H1 (cell line): ENCODE measurements around the gene HEPHL1.

Source experiments
- CREB1 ChIP-seq: IDR thresholded peaks from 2 replicates; pipeline ENCODE4 v1.6.1; 2012; ENCODE audit warnings: inconsistent platforms
- CTCF ChIP-seq, 3 experiments: IDR thresholded peaks; 1 replicate in 2 of 3; 2 replicates in 1 of 3; pipeline versions ENCODE4 v1.5.1 to v1.6.1; 2011; ENCODE audit warnings: low read length in 3 of 3, mild to moderate bottlenecking in 3 of 3, inconsistent platforms in 2 of 3, low read depth in 1 of 3, moderate library complexity in 1 of 3; ENCODE audit not compliant: insufficient read depth in 1 of 3; ENCODE audit errors: control extremely low read depth in 1 of 3
- HDAC2 ChIP-seq, 2 experiments: fragments of 300-600 bp in 1 of 2; sonication (generic) in 1 of 2; IDR thresholded peaks; 2 replicates each; pipeline ENCODE4 v1.6.1; 2011 to 2012; ENCODE audit warnings: low read depth in 2 of 2, low read length in 2 of 2, mild to moderate bottlenecking in 2 of 2, moderate library complexity in 2 of 2, borderline replicate concordance in 1 of 2, inconsistent platforms in 1 of 2

GRCh38 chr11:94104734-94105133 lies 83.6 kb downstream of the HEPHL1 start:
- no peak for TF ChIP-seq HDAC2 (IDR thresholded peaks at IDR 0.05; ENCODE audit: borderline replicate concordance in 1 of 2, low read depth in 2 of 2, low read length in 2 of 2)
- no peak for TF ChIP-seq CTCF (IDR thresholded peaks at IDR 0.05; ENCODE audit: control extremely low read depth in 1 of 3, insufficient read depth in 1 of 3, low read depth in 1 of 3, low read length in 3 of 3)
- no peak for TF ChIP-seq CREB1
